ENCODE results near the gene TM7SF3. TPM values are rescaled to one million over a fixed set of nuclear protein-coding genes. Genes with fewer than 3 reads are reported as not detected.

The TM7SF3 gene
- total and polyA plus RNA-seq, 2 donors (not counting 3 experiments of a cell fraction or from before 2014, with no cell fraction given), result 54.8 to 70.7 TPM

- H3K27ac ChIP-seq (ENCODE audit: insufficient read depth, low read depth, low read length), result no peak overlapping the region
- H3K79me2 ChIP-seq (ENCODE audit: control insufficient read depth, insufficient read depth, low read length), result no peaks in the 10 kb centered on the region
- POLR2A ChIA-PET, result no interaction called here
- no peaks in the 10 kb centered on the region for H4K20me1 ChIP-seq (replicated peaks; ENCODE audit: control insufficient read depth, extremely low read depth, insufficient read depth, low read length)
- H3K27me3 ChIP-seq (ENCODE audit: control insufficient read depth in 2 of 2, insufficient read depth in 2 of 2, low read length in 2 of 2), result no peaks in the 10 kb centered on the region
- CTCF ChIA-PET, result interaction anchor here (1.5 kb wide), 1 partner anchor 254 kb away, joined by 7 read pairs; no protein-coding TSS in a partner anchor
- H3K4me3 ChIP-seq (replicated peaks in 1 of 3; ENCODE audit: insufficient read depth in 1 of 3, low read depth in 1 of 3, low read length in 3 of 3), result no peak overlapping the region
- no peak overlapping the region for H2AFZ ChIP-seq (ENCODE audit: low read depth, low read length)
- DNase-seq (ENCODE audit: low read depth, low spot score), result no peak
- dilution Hi-C loops (cut with MboI; ENCODE audit: extremely low pct_ligation_motif_present, low sequenced_read_pairs) (no loop called here), intact Hi-C loops (cut with micrococcal nuclease) (no loop called here)
- BruUV-seq (replicated peaks), result no TSS peak
- no peaks in the 10 kb centered on the region for H3K4me1 ChIP-seq (ENCODE audit: control insufficient read depth, extremely low read depth, insufficient read depth, low read length)
- H3K4me2 ChIP-seq (ENCODE audit: insufficient read depth, low read length), result no peak overlapping the region
- no peak overlapping the region for H3K9ac ChIP-seq (replicated peaks; ENCODE audit: extremely low read depth, insufficient read depth, low read length)
- H3K9me1 ChIP-seq (replicated peaks; ENCODE audit: control insufficient read depth, extremely low read depth, insufficient read depth, low read length), result no peaks in the 10 kb centered on the region
- H3K9me3 ChIP-seq (replicated peaks; ENCODE audit: control insufficient read depth, insufficient read depth, low read length), result no peaks in the 10 kb centered on the region
- no peak for TF ChIP-seq POLR2A (IDR thresholded peaks at IDR 0.05; ENCODE audit: low read depth, low read length)
- TF ChIP-seq CTCF (IDR thresholded peaks at IDR 0.05; ENCODE audit: extremely low read depth in 1 of 2, insufficient read depth in 1 of 2, low read depth in 1 of 2, low read length in 2 of 2), result no peak
- no peak for TF ChIP-seq MYC (IDR thresholded peaks at IDR 0.05; ENCODE audit: low read depth, low read length)
- no peak for TF ChIP-seq FOS (IDR thresholded peaks at IDR 0.05; ENCODE audit: borderline replicate concordance, insufficient read depth, low read length)
- no peak for TF ChIP-seq GATA2 (IDR thresholded peaks at IDR 0.05; ENCODE audit: insufficient read depth, insufficient read length, low read depth, low read length)
- no peak for TF ChIP-seq POLR2AphosphoS5 (IDR thresholded peaks at IDR 0.05; ENCODE audit: insufficient read depth, low read depth, low read length)
- no peak for TF ChIP-seq EZH2 (IDR thresholded peaks at IDR 0.05; ENCODE audit: borderline replicate concordance, low read depth, low read length, severe bottlenecking)
- FAIRE-seq, result no peak
- no peaks in the 10 kb centered on the region for H3K36me3 ChIP-seq (ENCODE audit: control insufficient read depth in 2 of 2, extremely low read depth in 1 of 2, insufficient read depth in 2 of 2, low read length in 2 of 2)
Measured at GRCh38 chr12:27052176-27052575, 38.0 kb upstream of the TM7SF3 start.

Data from endothelial cell of umbilical vein (primary cell).